SKM-1 (cell line): ENCODE data around the gene ZWILCH.
"Not testable (repeated sequence)": the region's sequence is repeated elsewhere in the genome, so short reads cannot be mapped to it uniquely, and the experiment has no call there.

Source experiments
- DNase-seq: peaks from one replicate; lab custom pipeline; 2025; ENCODE audit not compliant: unreplicated experiment; lab: John Stamatoyannopoulos, UW

The ZWILCH gene

DNA sequence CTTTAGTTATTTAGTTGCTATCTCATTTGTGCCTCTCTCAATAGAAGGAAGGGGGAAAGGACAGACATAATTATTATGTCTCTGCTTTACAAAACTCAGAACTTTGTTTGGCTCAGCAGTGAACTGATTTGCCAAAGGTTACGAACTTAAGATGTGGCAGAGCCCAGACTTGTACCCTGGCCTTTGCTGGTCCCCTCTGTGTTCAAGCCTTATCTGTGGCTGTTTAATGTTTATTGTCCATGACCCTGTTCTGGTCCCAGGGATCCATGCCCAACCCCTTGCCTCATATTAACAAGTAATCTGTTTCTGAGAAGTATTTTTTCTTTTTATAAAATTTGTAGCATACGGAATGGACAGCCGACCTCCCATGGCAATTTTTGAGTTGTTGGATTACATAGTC lies 18.2 kb upstream of the ZWILCH start:
- no peak for DNase-seq

DNA sequence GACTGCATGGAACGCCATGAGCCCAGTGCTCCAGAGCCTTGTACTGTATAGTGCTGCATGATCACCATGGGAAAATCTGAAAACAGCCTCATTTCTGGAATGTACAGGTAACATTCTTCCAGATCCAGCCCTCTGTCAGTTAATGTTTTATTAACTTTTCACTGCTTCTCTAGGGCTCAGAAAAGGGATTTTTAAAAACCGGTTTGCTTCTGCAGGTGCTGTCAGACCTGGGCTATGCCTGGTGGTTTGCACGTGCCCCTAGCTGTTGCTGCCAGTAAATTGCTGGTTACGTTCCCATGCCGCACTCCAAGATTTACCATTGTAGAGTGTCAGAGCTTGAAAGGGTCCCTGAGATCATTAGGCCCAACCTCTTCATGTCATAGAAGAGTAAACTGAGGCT lies 16.6 kb upstream of the ZWILCH start:
- DNase-seq, result no peak

DNA sequence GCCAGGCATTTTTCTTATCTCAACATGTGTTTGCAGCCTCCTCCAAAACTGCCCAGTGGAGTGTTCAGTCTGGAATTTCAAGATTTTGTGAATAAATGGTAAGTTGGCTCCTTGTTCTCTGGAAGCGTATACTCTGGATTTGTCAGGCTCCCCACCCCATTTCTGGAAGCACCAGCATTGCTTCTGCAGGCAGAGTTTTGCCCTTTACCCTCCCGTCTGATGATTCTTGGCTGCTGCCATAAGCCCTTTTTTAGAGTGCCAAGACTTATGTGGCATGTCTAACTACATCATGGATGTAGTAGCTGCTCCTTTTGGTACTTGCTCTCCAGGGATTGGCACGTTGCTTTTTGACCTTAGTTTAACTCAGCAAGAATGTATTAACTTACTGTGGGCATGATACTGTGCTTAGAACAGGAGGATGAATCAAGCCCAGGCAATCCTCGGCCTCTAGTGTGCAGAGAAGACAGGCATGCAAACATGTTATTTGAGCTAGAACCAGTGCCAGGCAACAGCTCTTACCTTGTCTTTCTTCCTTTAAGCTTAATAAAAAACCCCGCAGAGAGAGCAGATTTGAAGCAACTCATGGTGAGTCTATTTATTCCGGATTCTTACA lies 15.8 kb upstream of the ZWILCH start:
- DNase-seq, result no peak

DNA sequence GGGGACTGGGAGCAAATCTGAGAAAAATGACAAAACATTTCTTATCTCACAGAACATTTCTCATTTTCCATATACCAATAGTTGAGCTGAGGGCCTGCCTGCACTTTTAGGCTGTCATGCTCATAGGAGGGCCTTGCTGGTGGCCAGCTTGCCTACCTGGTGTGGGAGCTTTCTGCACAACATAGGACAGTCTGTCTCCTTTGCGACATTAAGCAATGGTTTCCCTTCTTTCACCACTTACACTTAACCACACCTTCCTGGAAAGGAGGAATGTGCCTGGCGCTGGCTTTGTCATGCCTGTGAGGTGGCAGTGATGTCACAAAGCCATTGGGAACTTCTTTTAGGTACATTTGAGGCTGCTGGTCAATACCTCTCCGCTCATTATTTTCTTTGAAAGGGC lies 13.3 kb upstream of the ZWILCH start:
- no peak for DNase-seq

DNA sequence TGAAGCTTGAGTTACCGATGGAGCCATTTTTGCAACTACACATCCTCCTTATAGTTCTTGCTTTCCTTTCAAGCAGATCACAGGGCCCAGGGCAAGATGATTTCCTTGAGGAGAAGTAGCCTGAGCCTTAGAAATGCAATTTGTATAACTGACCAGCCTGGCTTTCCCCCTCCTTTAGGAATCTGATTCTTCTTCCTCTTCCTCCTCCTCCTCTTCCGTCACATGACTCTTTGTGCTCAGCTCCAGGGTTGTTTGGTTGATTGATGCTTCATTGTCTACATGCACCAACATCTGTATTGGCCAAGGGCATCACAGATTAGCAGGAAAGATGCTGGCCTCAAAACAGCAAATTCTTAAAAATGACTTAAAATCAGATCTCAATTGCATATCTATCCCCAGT lies 10.9 kb upstream of the ZWILCH start:
- no peak for DNase-seq

DNA sequence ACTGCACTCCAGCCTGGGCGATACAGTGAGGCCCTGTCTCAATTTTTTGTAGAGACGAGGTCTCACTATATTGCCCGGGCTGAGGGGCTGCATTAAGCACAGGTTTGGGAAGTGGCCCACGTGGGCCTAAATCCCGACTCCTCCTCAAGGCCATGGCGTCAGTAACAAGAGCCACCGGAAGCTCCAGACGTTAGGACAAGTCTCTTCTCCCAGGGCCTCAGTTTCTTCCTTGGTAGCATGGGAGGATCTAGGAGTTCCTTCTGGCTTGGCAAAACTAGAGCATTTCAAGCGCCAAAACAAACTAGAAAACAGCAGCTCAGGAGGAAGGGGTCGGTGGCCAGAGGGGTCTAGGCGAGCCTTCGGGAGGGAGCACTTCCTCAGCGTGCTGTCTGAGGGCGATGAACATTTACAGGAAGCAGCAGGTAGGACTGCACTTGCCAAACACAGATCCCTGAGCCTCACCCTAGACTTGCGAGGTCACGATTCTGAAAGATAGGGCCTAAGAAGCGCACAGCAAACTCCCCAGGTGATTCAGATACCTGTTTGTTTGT lies 8.1 kb upstream of the ZWILCH start:
- DNase-seq, result no peak

DNA sequence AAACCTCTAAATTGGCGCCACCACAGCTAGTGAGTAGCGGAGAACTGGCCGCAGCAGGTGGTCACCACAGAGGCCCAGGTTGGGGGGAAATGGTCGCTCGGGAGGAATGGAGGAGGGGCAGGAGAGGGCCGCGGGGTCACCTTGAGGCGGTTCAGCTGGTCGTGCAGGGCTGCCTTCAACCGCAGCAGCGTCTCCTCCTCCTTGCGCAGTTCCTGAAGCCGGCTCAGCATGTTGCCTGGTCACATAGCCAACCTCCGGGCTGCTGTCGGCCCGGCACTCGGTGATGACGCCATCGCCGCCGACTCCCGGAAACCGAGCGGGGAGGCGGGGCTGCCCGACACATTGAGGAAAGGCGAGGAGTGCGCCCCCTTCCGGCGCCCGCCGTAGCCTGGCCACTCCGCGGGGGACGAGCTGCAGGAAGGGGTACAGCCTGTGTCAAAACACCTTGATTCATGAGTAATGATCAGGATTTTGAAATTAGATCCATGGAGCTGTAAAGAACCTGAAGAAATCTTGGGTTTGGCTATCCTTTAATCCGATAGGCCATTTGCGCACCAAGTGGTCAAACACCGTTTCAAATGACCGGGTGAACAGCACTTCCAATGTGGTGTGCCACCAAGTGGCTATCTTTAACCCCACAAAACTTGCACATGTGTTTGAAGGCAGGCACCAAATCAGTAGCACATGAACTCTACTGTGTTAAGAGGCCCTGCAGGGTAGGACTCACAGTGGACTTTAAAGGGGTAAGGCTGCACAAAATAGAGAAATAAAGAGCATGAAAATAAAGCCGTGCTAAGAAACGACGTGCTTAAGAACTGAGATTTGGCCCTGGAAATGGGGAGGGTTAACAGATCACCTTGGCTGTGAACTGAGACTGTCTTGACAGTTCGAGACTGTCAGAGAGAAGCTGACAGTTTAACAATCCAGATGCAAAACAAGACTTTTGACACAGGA lies 7.3 kb upstream of the ZWILCH start, which contains the start of gene SNAPC5:
Gene SNAPC5 (minus strand): TSS at position 261 of the 954 bp plus-strand sequence. CDS start 31 bp downstream, at position 230.
- peak; percentile 87 for DNase-seq

DNA sequence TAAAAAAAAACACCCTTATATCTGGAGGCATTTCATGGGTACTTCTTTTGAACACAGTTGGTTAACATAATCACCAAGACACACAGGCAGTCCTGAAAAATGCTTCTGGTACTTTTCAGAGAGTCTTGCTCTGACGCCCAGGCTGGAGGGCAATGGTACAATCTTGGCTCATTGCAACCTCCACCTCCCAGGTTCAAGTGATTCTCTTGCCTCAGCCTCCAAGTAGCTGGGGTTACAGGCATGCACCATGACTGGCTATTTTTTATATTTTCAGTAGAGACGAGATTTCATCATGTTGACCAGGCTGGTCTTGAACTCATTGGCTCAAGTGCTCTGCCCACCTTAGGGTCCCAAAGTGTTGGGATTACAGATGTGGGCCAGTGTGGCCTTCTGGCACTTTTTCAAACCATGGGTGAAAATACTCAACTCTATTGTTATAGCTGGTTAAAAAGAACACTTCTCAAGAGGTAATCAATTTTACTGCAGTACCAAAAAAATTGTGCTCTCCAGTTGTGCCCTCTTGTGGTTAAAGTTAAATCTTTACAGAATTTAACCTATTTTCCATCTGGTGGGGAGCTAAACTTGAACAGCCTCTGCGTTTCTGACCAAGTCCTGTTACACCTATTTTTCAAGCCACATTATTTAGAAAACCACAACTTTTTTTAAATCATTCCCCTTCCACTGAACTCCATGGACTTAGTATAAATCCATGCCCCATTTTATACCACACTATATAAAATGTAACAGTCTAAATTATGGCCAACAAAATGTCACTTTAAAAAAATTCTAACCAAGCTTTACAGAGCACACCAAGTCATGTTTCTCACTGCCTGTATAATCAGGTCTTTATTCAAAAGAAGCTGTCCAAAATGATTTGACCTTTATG lies 6.4 kb upstream of the ZWILCH start:
- no peak for DNase-seq

DNA sequence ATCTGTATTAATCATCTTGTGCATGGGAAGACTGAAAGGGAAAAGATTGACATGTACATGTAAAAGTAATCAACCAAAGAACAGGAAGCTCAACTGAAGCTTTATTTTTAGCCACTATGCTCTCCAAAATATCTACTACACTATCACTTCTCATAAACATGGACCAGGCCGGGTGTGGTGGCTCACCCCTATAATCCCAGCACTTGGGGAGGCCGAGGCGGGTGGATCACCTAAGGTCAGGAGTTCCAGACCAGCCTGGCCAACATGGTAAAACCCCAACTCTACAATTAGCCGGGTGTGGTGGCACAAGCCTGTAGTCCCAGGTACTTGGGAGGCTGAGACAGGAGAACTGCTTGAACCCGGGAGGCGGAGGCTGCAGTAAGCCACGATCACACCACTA lies 4.8 kb upstream of the ZWILCH start:
- not testable (repeated sequence) for DNase-seq

DNA sequence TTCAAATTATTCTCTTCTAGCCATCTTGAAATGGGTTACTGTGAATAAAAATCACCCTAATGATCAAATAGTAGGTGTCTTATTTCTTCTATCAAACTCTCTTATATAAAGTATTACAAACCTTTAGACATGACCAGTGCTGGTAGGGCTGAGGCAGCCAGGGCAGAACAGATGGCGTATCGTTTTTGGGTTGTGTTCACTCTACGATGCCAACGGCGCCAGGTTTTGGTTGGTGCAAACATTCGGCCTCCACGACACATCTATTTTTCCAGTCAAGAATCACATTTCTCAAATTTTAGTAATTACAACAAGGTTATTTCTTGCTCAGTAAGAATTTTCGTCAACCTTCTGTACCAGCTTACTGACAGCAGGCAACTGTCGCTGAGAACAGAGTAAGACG lies 2.6 kb upstream of the ZWILCH start:
- no peak for DNase-seq

DNA sequence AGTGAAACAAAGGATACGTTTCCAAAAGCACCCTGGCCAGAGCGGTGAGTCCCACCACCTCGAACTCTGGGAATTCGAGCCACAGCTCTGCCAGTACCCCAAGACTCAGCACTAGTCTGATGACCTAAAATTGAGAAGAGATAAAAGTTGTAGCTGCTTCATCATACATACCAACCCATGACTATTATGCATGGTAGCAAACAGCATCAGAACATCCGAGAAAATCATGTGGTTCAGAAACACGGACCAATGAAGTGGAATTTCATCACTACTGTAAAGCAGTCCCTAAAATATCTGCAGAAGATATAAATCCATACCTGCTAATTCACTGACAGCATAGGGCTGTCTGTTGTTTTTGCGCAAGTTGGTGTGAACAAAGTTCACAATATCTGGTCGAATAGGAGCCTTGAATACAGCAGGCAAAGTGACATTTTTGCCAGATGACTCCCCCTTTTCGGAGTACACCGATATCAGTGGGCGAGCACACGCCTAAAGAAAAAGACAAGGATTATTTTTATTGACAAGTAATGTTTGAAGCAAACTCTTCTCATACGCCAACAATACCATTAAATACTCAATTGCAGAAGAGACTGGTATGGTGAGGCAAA lies 2.0 kb upstream of the ZWILCH start:
- not testable (repeated sequence) for DNase-seq

DNA sequence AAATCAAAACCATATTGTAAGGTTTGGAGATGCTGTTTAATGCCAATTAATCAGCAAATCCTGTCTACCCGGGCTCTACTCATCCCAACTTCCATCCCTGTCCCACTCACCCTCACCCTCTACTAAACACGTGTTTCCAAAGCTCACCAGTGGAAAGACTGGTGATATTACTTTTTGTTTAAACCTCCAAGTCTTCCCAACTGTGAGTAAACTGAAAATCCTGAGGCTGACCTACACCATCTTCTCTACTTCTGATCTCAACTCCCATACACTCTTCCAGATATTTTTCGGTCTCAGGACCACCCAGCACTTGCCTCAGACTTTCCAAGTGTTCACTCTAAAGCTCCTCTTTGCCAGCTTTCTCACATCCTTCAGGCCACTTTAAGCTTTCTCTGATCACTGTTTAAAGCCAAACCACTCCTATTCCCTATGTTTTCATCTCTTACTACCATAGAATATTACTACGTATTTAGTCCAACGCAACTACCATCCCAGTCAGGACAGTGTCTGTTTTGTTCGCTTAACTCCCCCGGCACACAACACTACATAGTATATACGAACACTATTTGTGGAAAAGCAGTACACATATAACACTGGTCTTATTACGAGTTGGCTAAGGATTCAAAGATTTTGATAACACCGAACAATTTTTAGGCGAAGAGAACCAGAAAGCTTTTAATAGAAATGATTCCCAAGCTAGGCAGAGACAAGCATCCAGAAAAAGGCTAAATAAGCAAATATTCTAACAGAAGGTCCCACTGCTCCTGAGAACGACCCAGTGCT lies 1.2 kb upstream of the ZWILCH start:
- no peak for DNase-seq

DNA sequence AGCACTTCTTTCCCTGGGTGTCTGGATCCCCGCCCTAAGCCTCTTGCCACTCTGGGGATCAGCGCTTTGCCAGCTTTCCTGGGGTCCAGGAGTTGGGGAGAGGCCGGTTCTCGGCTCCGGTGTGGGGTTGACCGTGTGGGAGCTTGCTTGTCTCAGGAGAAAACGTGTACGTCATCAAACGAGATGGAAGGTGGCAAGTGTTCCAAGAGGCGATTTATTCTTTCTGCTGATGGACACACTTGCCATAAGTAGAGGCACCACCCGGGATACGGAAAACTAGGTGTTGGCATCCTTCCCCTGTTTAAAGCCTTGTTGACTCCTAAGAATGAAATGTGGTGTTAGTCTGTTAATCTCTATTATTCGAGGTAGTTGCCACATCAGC lies 295 bp downstream of the ZWILCH start:
- DNase-seq, result no peak

DNA sequence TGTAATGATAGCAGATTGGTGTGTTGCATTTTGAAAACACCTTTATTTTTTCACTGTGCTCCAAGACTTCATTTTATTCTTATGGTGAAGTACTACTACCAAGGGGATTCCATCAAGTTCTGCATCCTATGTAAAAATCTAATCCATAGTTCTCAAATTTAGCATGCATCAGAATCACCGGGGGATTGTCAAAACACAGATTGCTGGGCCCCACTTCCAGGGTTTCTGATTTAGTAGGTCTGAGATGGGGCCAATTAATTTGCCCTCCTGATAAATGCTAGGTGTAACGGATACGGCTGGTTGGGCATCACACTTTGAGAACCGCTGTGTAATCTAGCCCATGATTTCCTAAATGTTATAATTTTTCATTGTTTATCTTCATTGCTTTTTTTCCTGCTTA lies 692 bp downstream of the ZWILCH start:
- DNase-seq, result no peak

DNA sequence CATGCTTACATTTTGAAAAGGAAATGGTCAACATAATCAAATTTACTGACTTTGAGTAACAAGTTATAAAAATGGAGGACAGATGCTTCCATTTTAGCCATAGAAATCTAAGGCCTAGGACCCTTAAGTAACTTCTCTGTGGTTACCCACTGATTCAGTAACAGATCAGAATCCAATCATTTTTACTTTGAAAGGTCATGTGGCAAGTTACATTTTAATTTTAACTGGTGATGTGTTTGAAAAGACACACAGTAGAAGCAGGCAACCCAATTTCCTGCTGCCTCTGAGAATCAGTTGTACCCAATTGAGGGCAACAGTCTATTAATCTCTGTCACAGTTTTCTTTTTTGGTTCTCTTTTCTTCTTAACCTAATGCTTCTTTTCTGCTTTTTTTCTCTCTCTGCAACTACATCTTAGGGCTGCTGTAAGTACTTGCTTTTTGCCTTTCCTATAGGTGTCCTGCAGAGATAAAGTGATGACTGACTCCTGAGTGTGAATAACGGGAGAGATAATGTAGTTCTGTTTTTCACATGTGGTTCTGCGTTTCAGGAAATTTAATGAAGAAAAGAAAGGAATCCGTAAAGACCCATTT lies 3.3 kb downstream of the ZWILCH start:
- DNase-seq, result no peak

DNA sequence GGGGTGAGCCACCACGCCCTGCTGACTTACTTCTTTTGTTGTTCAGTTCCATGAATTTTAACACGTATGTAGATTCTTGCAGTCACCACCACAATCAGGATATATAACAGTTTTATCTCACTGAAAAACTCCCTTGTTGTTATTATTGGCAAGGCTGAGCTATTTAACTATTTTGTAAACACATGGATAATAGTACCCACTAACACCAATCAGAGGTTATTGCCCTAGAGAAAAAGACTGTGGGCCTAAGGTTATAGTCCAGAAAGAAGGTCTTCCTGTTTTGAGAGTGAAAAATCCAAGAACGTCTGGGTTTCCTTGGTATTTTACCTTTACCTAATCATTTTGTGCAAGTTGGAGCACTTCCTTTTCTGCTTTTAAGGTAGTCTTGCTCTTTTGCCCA lies 9.5 kb downstream of the ZWILCH start:
- no peak for DNase-seq

DNA sequence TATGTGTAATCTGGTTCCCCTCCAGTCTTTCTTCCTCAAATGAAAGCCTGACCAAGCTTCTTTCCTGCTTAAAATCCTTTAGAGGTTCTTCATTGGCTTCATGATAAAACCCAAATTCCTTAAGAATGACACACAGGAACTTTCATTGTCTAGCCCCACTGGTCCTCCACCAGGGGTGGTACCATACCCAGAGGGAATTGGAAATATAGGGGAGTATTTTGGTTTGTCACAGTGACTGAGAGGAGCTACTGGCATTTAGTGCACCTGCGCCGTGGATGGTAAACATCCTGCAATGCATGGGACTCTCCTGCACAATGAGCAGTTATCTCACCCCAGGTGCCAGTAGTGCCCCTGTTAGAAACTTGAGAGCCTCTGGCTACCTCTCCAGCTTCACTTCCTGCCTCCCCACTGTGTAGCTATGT lies 10.8 kb downstream of the ZWILCH start:
- DNase-seq, result no peak

DNA sequence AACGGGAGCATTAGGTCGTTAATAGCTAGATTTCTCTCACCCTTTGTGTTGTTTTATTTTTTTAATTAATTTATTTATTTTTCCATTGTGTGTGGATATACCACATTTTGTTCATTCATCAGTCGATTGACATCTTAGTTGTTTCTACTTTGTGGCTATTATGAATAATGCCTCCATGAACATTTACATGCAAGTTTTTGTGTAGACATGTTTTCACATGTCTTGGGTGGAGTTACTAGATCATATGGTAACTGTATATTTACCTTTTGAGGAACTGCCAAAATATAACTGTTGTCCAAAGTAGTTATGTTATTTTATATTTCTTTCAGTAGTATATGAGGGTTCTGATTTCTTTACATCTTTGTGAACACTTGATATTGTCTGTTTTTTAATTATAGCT lies 18.8 kb downstream of the ZWILCH start:
- DNase-seq, result no peak

DNA sequence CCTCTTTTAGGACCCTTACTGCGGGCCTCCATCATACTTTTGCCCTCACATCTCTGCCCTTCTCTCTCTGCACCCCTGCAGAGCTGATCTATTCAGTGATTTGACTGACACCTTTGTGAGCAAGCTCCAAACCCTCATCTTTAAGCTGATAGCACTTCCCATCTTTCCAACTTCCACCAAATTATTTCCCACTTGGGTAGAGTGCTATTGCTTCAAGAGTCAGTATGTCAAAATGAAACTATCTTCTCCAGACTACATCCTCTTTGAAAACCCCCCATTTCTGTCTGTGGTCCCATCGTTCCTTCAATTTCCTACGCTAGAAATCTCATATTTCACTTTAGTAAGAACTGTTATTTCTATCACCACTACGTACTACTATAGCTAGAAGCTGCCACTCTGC lies 19.7 kb downstream of the ZWILCH start:
- DNase-seq, result no peak

DNA sequence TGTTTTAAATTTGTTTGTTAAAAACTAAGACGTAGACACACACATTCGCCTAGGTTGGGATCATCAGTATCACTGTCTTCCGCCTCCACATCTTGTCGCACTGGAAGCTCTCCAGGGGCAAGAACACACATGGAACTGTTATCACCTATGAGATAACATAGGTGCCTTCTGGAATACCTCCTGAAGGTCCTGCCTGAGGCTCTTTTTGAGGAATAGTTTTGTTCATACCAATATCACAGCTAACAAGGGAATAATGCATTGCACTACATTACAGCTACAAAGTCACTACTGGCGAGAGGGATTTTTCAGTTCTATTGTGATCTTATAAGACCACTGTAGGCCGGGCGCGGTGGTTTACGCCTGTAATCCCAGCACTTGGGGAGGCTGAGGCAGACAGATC lies 29.9 kb downstream of the ZWILCH start:
- DNase-seq, result no peak
